ENCODE measurements around the gene PROX2.

DNA sequence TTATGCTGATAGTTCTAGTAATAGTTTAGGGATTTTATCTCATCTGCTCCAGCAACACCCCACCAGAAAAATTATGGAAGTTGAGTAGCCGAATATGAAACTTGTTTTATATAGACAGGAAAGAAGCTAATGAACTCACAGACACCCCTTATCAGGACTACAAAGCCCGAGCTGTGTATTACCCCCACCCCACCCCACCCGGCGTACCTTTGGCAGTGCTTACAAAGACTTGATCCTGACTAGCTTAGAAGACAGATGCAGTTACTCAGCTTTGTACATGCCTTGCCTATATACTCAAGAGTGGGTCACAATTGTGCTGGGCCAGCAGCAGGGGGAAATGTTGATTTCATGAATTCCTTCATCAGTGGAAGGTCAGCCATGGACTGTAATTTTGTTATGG is 22.4 kb downstream of the PROX2 start:
- TF ChIP-seq CTCF (IDR thresholded peaks at IDR 0.05; ENCODE audit: low read depth, low read length) (no peak), EZH2phosphoT487 (IDR thresholded peaks at IDR 0.05; ENCODE audit: low read depth) (no peak)
